GM12875 (cell line): ENCODE results near the gene BMPR1B.

Experiments
- H3K4me3 ChIP-seq: one replicate; pipeline ENCODE4 v1.5.1; 2011; ENCODE audit warnings: low read depth, low read length, control low read depth
- TF ChIP-seq, protein P1 (sequence below): IDR thresholded peaks from 2 replicates; pipeline ENCODE4 v1.5.1; 2011; ENCODE audit warnings: low read depth, mild to moderate bottlenecking, control low read depth, inconsistent platforms, low read length, moderate library complexity, borderline replicate concordance; ENCODE audit not compliant: insufficient read depth

Gene BMPR1B

GRCh38 chr4:94929696-94930095, 171.9 kb downstream of the BMPR1B start:
- H3K4me3 ChIP-seq: no peak overlapping the region
- TF ChIP-seq, protein P1, sequence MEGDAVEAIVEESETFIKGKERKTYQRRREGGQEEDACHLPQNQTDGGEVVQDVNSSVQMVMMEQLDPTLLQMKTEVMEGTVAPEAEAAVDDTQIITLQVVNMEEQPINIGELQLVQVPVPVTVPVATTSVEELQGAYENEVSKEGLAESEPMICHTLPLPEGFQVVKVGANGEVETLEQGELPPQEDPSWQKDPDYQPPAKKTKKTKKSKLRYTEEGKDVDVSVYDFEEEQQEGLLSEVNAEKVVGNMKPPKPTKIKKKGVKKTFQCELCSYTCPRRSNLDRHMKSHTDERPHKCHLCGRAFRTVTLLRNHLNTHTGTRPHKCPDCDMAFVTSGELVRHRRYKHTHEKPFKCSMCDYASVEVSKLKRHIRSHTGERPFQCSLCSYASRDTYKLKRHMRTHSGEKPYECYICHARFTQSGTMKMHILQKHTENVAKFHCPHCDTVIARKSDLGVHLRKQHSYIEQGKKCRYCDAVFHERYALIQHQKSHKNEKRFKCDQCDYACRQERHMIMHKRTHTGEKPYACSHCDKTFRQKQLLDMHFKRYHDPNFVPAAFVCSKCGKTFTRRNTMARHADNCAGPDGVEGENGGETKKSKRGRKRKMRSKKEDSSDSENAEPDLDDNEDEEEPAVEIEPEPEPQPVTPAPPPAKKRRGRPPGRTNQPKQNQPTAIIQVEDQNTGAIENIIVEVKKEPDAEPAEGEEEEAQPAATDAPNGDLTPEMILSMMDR: no peak

GRCh38 chr4:94931626-94932025, 173.9 kb downstream of the BMPR1B start:
- TF ChIP-seq, protein P1: no peak

DNA sequence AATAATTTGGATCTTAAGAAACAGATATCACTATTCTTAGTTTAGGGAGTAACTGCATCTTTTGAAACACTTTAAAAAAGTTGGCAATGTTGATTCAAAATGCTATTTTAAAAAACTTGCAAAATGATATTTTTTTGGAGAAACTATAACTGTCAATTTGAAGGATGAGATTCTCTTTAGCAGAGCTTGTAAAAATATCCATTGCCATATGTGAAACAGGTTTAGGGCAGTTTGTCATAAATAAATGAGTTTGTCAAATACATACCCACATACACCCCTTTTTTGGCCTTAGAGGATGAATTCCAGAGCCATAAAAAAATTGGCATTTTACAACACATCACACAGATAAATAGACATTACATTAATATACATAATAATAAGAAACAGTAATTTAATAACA, 174.6 kb downstream of the BMPR1B start:
- no peak overlapping the region for H3K4me3 ChIP-seq
- TF ChIP-seq, protein P1: no peak

More at GRCh38 chr4:94931626-94932025, 173.9 kb downstream of the BMPR1B start:
- no peak overlapping the region for H3K4me3 ChIP-seq

DNA sequence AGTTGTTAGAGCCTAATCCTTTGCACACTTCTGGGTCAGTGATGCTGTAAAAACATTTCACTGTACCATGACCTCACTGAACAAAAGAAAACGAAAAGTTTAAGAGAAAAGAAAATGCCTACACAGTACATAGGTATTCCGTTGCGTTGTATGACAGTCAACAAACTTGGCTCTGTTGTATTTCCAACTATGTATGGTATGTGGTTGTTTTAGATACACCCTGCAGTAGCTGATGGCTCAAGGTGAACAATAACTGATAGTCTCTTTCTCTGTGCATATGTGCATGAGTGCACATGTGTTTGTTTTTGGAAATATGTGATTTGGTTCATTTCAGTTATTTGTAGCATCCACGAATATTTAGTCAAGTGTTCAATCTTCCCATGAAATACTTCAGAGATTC, 176.0 kb downstream of the BMPR1B start:
- TF ChIP-seq, protein P1: no peak
- H3K4me3 ChIP-seq: no peak overlapping the region

GRCh38 chr4:94934201-94934600, 176.4 kb downstream of the BMPR1B start:
- H3K4me3 ChIP-seq: no peak overlapping the region
- TF ChIP-seq, protein P1: no peak

GRCh38 chr4:94934864-94935263, 177.1 kb downstream of the BMPR1B start:
- H3K4me3 ChIP-seq: no peak overlapping the region
- TF ChIP-seq, protein P1: no peak

- H3K4me3 ChIP-seq: no peak overlapping the region
- TF ChIP-seq, protein P1: no peak
Observed at GRCh38 chr4:94936854-94937253, 179.1 kb downstream of the BMPR1B start.
